Spleen (tissue), 7 donors: ENCODE data around the gene ZNF547.

Experiments
- CTCF ChIP-seq, 11 experiments: fragments of 200-600 bp in 7 of 11; fragments of 450-650 bp in 4 of 11; sonication (generic) in 4 of 11; IDR thresholded peaks in 8 of 11; conservative IDR thresholded peaks in 3 of 11; 1 replicate in 7 of 11; 2 replicates in 4 of 11; pipeline versions ENCODE4 v1.4.0 to v1.8.0; 2016 to 2021; ENCODE audit warnings: antibody characterized with exemption in 11 of 11, inconsistent platforms in 4 of 11, mild to moderate bottlenecking in 1 of 11
- POLR2A ChIP-seq, 3 donors: fragments of 450-650 bp; IDR thresholded peaks; one replicate each; pipeline ENCODE4 v1.5.1; 2017; ENCODE audit warnings: antibody characterized with exemption in 3 of 3, mild to moderate bottlenecking in 1 of 3
- POLR2AphosphoS5 ChIP-seq, 3 donors: sonication (generic); formaldehyde crosslinking; IDR thresholded peaks; one replicate each; pipeline ENCODE4 v1.5.1; 2017; ENCODE audit warnings: antibody characterized with exemption in 3 of 3
- donor health status: DM: no; HTN: no; CAD: no; lungs with moderate emphysema.
- donor health status: DM: no; HTN: no; CAD: no.
- donor health status: DM: no; HTN: no; CAD: no.

DNA sequence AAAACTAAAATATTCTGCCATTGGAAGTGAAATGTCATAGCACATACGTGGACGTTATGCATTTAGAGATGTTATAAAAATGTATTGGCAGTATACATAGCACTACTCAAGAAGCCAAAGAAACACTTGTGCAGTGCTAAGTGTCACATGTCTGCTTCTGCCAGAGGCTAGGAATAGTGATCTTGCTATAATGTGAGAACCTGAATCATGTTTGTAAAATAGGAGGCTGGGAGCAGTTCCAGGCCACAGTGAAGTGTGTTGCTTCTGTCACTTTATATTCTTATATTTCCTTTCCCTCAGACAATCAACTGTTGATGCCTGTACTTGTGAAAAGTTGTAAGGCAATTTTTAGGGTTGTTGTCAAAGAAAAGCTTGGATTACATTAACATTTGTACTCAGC lies 3.4 kb downstream of the ZNF547 start:
- TF ChIP-seq CTCF (IDR thresholded peaks at IDR 0.05 in 8 of 11, conservative IDR thresholded peaks at IDR 0.05 in 3 of 11), result no peak
- TF ChIP-seq POLR2A (IDR thresholded peaks at IDR 0.05), result no peak
- no peak for TF ChIP-seq POLR2AphosphoS5 (IDR thresholded peaks at IDR 0.05)
